ENCODE measurements around the gene LEF1.

DNA sequence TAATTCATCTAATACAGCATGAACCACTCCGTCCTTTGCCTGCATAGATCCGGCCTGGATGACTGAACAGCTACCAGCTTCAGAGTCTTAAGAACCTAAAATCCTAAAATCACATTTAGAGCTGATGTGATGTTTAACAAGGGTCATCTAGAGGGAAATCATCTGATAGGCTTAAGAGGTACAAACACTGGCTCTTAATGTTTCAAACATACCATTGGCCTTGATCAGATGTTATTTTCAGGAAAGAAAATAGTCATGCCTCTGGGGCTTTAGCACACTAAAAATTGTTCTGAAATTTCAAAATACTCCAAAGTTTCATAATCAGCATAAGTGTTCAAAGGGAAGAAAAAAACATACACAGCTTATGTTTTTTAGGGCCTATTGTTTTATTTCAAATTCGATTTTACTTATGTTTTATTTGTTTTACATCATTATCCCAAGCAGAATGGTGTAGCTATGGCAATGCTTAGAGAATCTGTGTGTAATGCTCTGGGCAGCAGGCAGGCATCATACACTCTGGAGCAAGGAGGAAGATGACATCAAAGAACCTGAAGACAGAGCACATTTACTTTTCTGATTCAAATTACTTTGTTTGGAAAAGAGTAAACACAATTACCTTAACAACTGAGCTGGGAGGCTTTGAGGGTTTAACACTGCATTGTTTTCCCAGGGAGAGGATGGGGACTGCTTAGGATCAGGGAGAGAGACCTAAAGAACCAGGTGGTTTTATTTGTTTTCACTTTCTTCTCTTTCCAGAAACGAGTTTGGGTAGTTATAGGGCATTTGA, 25.3 kb upstream of the LEF1 start:
- TF ChIP-seq CTCF (conservative IDR thresholded peaks at IDR 0.05): no peak
- no peak for TF ChIP-seq EZH2 (IDR thresholded peaks at IDR 0.05; ENCODE audit: low read depth)
